Upper lobe of left lung (tissue), 4 donors: Measurements from ENCODE around the gene TSPAN7.

Experiments used
- CTCF ChIP-seq, 6 experiments: fragments of 450-650 bp in 4 of 6; fragments of 200-600 bp in 2 of 6; sonication (generic) in 2 of 6; IDR thresholded peaks; one replicate each; pipeline ENCODE4 v1.5.1; 2016 to 2019; ENCODE audit warnings: antibody characterized with exemption in 6 of 6
- POLR2A ChIP-seq, 4 donors: fragments of 450-650 bp; IDR thresholded peaks; one replicate each; pipeline ENCODE4 v1.5.1; 2016 to 2017; ENCODE audit warnings: antibody characterized with exemption in 4 of 4, mild to moderate bottlenecking in 2 of 4
- POLR2AphosphoS5 ChIP-seq, 2 donors: sonication (generic); formaldehyde crosslinking; IDR thresholded peaks; one replicate each; pipeline ENCODE4 v1.5.1; 2017; ENCODE audit warnings: antibody characterized with exemption in 2 of 2

GRCh38 chrX:38682095-38682494, 120.8 kb downstream of the TSPAN7 start:
- TF ChIP-seq CTCF (IDR thresholded peaks at IDR 0.05): no peak
- TF ChIP-seq POLR2AphosphoS5 (IDR thresholded peaks at IDR 0.05): no peak
- no peak for TF ChIP-seq POLR2A (IDR thresholded peaks at IDR 0.05)
